Heart left ventricle (tissue), 16 donors: ENCODE results near the gene CFL1. TPM values are rescaled to one million over a fixed set of nuclear protein-coding genes. Genes with fewer than 3 reads are reported as not detected.

Experiments used
- ATAC-seq, 4 donors: fragments of 200-7000 bp; cut with Tn5 transposase; one replicate each; pipeline ENCODE4 v1.9.1; 2020 to 2022; ENCODE audit warnings: moderate library complexity in 4 of 4, mild to moderate bottlenecking in 3 of 4, moderate number of reproducible peaks in 1 of 4
- DNase-seq, 5 donors: peaks; one replicate each; pipeline ENCODE4 v3.0.0-alpha.2; 2020
- H3K27ac ChIP-seq, 12 donors: fragments of 200-600 bp; sonication (generic) in 4 of 12; one replicate each; pipeline versions ENCODE4 v1.5.0 to v1.8.0; 2016 to 2022; ENCODE audit warnings: mild to moderate bottlenecking in 2 of 12
- H3K27me3 ChIP-seq, 9 donors: fragments of 200-600 bp; sonication (generic) in 2 of 9; one replicate each; pipeline versions ENCODE4 v1.5.1 to v1.8.0; 2016 to 2022; ENCODE audit warnings: mild to moderate bottlenecking in 3 of 9
- H3K36me3 ChIP-seq, 9 donors: fragments of 200-600 bp; sonication (generic) in 2 of 9; one replicate each; pipeline versions ENCODE4 v1.5.0 to v1.8.0; 2018 to 2022; ENCODE audit warnings: mild to moderate bottlenecking in 2 of 9
- H3K4me1 ChIP-seq, 12 donors: fragments of 200-600 bp; sonication (generic) in 4 of 12; one replicate each; pipeline versions ENCODE4 v1.5.0 to v1.8.0; 2016 to 2022; ENCODE audit warnings: mild to moderate bottlenecking in 3 of 12
- H3K4me3 ChIP-seq, 12 donors: fragments of 200-600 bp; sonication (generic) in 4 of 12; one replicate each; pipeline versions ENCODE4 v1.5.0 to v1.8.0; 2017 to 2022; ENCODE audit warnings: mild to moderate bottlenecking in 9 of 12, moderate library complexity in 4 of 12
- H3K9me3 ChIP-seq, 12 donors: fragments of 200-600 bp; sonication (generic) in 4 of 12; one replicate each; pipeline versions ENCODE4 v1.5.0 to v1.8.0; 2016 to 2022; ENCODE audit warnings: mild to moderate bottlenecking in 1 of 12
- POLR2A ChIP-seq, 2 donors: fragments of 450-650 bp; IDR thresholded peaks; one replicate each; pipeline ENCODE4 v1.6.1; 2017; ENCODE audit warnings: antibody characterized with exemption in 2 of 2, mild to moderate bottlenecking in 2 of 2, moderate library complexity in 2 of 2
- WGBS, 4 donors: extraction: QIAGEN DNeasy Blood & Tissue Kit in 2 of 4; methylation state at CpG; one replicate each; pipeline versions ENCODE4 v1.1.5 to v1.1.7; 2013 to 2018; 5-methylcytosine and 5-hydroxymethylcytosine counted together
- intact Hi-C, 10 donors: fragments of 100-400 bp; cut with DNase I; formaldehyde crosslinking; loops; one replicate each; pipeline versions ENCODE4 v1.11.1 to v1.14.2; 2022
- long read RNA-seq, 3 donors: library from polyadenylated mRNA; unstranded; transcript quantifications; one replicate each; pipeline ENCODE4 v2.0.0, GENCODE V29; 2020 to 2021
- polyA plus RNA-seq, 2 donors: library from polyadenylated mRNA; stranded (reverse); fragments of 200-250 nt; gene quantifications; one replicate each; pipeline ENCODE4 v1.2.3, GENCODE V29; 2013
- total RNA-seq, 9 donors: library from RNA; depleted of rRNA in 2 of 9; stranded (reverse); fragments of >200 nt in 2 of 9; fragmentation: NEBNext Ultra II Directional in 3 of 9; extraction: Animal tissue kit (Norgen Biotek cat#: 25700) in 3 of 9; gene quantifications; one replicate each; pipeline versions ENCODE4 v1.1.0 to v1.2.4, GENCODE V29; 2016 to 2023
- TF ChIP-seq, protein P1 (sequence below), 12 donors: fragments of 200-600 bp; sonication (generic) in 4 of 12; IDR thresholded peaks; one replicate each; pipeline versions ENCODE4 v1.5.0 to v1.8.0; 2018 to 2022; ENCODE audit warnings: antibody characterized with exemption in 12 of 12, mild to moderate bottlenecking in 5 of 12
- donor health status: ischemic (EF 13 %, LVEDD 7.1; RV severe dilation, severe dysfunction).
- donor health status: healthy with polysubstance abuse.
- donor health status: DM: no; HTN: yes; CAD: no.
- donor health status: DM: no; HTN: no; CAD: no.
- donor health status: ischemic (EF 25% LVEDD 6.9; RV normal size, moderate dysfunction).
- donor health status: ischemic (EF 25% LVEDD 5.7; RV mildly dilated, moderate dysfunction).
- donor health status: healthy.
- donor health status: DM: yes; HTN: yes; CAD: no.
- donor health status: ischemic (EF 35%, LVEDD 5.7; RV mildly dilated, moderate dysfunction).
- donor health status: nonischemic (EF 11% LVEDD 7.7; RV severe dilation, severe dysfunction).
- donor health status: DM: yes; HTN: yes; CAD: no.
- donor health status: PGD.
- donor health status: ischemic (EF 29% LVEDD 5.4; RV normal size, mild dysfunction).
- donor health status: nonischemic (EF 23%, LVEDD 6.1; RV moderate dilation, normal function).

CFL1 gene
- 100 to 1,000 TPM; 289 to 839 (median 424) TPM for total RNA-seq
- 100 to 1,000 TPM; 289 to 973 TPM for polyA plus RNA-seq
- long read RNA-seq, donor 1, transcript CFL1-209 (3 exons, 647 nt) = minor isoform, 13 of 307 reads
- long read RNA-seq, donor 1, transcript CFL1-201 (4 exons, 1,234 nt) = major isoform, 242 of 307 reads
- long read RNA-seq, donor 1, partial matches to known transcripts = 5 of 307 reads
- long read RNA-seq, donor 1, other reads (novel, unspliced or antisense) = 45 of 307 reads
- long read RNA-seq, donor 2, transcript CFL1-209 (3 exons, 647 nt) = minor isoform, 12 of 1,068 reads
- long read RNA-seq, donor 2, transcript CFL1-201 (4 exons, 1,234 nt) = major isoform, 1,028 of 1,068 reads
- long read RNA-seq, donor 2, partial matches to known transcripts = 0 of 1,068 reads
- long read RNA-seq, donor 2, other reads (novel, unspliced or antisense) = 20 of 1,068 reads
- long read RNA-seq, donor 3, transcript CFL1-209 (3 exons, 647 nt) = minor isoform, 15 of 485 reads
- long read RNA-seq, donor 3, transcript CFL1-201 (4 exons, 1,234 nt) = major isoform, 396 of 485 reads
- long read RNA-seq, donor 3, partial matches to known transcripts = 5 of 485 reads
- long read RNA-seq, donor 3, other reads (novel, unspliced or antisense) = 68 of 485 reads

DNA sequence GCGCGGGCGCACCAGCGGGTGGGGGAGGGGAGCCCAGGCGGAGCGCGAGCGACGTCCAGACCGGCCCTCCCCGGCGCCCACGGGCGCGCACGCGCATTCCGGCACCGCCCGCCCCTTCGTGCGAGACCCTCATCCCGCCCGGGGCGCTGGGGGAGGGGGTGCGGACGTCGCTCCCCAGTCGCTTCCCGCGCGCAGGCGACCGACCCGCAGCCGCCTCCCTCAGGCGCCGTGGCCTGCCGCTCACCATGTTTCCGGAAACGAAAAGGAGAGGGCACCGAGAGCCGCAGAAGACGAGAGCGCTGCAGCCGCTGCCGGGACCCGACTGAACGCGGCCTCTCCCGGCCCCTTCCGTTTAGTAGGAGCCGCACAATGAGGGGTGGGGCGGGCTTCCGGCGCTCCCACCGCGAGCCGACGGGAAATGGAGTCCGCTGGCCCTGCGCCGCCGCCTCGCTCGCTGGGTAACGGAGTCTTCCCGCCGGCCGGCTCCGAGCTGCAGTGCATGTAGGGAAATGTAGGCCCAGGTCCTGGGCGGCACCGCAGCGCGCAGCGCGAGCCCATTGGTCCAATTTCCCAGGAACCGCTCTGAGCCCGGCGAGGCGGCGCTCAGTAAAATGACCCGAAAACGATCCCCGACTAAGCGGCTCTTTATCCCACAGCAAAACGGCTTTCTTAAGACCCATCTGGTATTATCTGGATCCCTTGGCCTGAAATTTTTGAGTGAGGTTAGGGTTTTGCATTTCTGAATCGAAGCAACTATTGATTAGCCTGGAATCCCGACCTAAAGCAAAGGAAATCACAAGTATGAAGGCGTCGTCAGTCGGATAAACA, at the start of gene CFL1:
Gene CFL1, minus strand, starts transcription at position 328 of the 828 bp plus-strand sequence. Its CDS starts 81 bp downstream, at position 247.
- peaks cover 0 to 51% (median 48%) of the 10 kb centered on the region in 9 donors for H3K36me3 ChIP-seq
- ATAC-seq (peak; percentile 71 to 80 (median 76)), DNase-seq (peak; percentile 99)
- no peaks in the 10 kb centered on the region for H3K27me3 ChIP-seq
- 0 to 1% (median 0%) methylated on average over 54 to 92 of the region's 92 CpGs for WGBS, 4 donors
- peaks cover 0 to 57% (median 32%) of the 10 kb centered on the region in 12 donors for H3K4me1 ChIP-seq
- H3K9me3 ChIP-seq = no peaks in the 10 kb centered on the region
- TF ChIP-seq, protein P1, sequence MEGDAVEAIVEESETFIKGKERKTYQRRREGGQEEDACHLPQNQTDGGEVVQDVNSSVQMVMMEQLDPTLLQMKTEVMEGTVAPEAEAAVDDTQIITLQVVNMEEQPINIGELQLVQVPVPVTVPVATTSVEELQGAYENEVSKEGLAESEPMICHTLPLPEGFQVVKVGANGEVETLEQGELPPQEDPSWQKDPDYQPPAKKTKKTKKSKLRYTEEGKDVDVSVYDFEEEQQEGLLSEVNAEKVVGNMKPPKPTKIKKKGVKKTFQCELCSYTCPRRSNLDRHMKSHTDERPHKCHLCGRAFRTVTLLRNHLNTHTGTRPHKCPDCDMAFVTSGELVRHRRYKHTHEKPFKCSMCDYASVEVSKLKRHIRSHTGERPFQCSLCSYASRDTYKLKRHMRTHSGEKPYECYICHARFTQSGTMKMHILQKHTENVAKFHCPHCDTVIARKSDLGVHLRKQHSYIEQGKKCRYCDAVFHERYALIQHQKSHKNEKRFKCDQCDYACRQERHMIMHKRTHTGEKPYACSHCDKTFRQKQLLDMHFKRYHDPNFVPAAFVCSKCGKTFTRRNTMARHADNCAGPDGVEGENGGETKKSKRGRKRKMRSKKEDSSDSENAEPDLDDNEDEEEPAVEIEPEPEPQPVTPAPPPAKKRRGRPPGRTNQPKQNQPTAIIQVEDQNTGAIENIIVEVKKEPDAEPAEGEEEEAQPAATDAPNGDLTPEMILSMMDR (IDR thresholded peaks at IDR 0.05) = peak in 1 of 12 donors; percentile 1
- TF ChIP-seq POLR2A (IDR thresholded peaks at IDR 0.05) = peak; percentile 59 to 98
- intact Hi-C loops = loop anchor here in 3 of 10 donors (1.0 to 10.0 kb wide), 6 partner anchors 15 to 407 kb away; partner anchors contain the start of genes EFEMP2 (in 2 of the 3), FIBP (in 2 of the 3), PCNX3 (in 1 of the 3) and RAB1B (in 1 of the 3)
- H3K27ac ChIP-seq = peak within 1 kb of the TSS; percentile 94 to 99 (median 98)
- peak within 1 kb of the TSS; percentile 74 to 100 (median 94) for H3K4me3 ChIP-seq

DNA sequence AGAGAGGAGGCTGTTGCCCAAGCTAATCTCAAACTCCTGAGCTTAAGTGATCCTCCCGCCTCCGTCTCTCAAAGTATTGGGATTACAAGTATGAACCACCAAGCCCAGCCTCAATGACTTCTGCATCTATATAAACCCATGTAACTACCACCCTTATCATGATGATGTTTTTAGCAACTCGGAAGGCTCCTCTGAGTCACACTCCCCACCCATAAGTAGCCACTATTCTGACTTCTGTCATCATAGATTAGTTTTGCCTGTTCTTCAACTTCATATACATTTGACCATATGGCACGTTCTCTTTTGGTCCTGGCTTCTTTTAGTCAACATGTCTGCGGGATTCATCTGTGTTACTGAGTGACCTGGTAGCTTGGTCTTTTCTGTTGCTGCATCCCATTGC, 48.6 kb upstream of the CFL1 start:
- DNase-seq (no peak), ATAC-seq (no peak)
- 78 to 84% (median 83%) methylated on average over 5 of the region's 5 CpGs for WGBS, 4 donors
- H3K27me3 ChIP-seq = no peaks in the 10 kb centered on the region
- no peak overlapping the region for H3K4me3 ChIP-seq
- no peaks in the 10 kb centered on the region for H3K9me3 ChIP-seq
- intact Hi-C loops = no loop called here
- no peak for TF ChIP-seq POLR2A (IDR thresholded peaks at IDR 0.05)
- TF ChIP-seq, protein P1 (IDR thresholded peaks at IDR 0.05) = no peak
- no peak overlapping the region for H3K27ac ChIP-seq
- no peaks in the 10 kb centered on the region for H3K36me3 ChIP-seq
- H3K4me1 ChIP-seq = peaks cover 0 to 7% (median 5%) of the 10 kb centered on the region in 12 donors

DNA sequence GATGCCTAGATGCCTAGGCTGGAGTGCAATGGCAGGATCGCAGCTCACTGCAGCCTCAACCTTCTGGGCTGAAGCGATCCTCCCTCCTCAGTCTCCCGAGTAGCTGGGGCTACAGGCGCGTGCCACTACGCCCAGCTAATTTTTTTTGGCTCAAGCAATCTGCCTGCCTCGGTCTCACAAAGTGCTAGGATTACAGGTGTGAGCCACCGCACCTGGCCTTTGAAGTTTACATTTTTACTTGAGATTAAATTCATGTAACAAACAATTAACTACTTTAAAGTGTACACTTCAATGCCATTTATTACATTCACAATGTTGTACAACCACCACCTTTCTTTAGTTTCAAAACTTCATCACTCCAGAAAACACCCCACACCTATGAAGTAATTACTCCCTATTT, 45.7 kb upstream of the CFL1 start:
- intact Hi-C loops = no loop called here
- 81 to 86% (median 86%) methylated on average over 8 of the region's 8 CpGs for WGBS, 4 donors
- ATAC-seq = no peak
- H3K27ac ChIP-seq = no peak overlapping the region
- H3K36me3 ChIP-seq = no peaks in the 10 kb centered on the region
- H3K4me3 ChIP-seq = no peak overlapping the region
- H3K9me3 ChIP-seq = no peaks in the 10 kb centered on the region
- peaks cover 0 to 15% (median 0%) of the 10 kb centered on the region in 9 donors for H3K27me3 ChIP-seq
- peaks cover 0 to 23% (median 17%) of the 10 kb centered on the region in 12 donors for H3K4me1 ChIP-seq
- DNase-seq = no peak
- TF ChIP-seq, protein P1 (IDR thresholded peaks at IDR 0.05) = no peak
- no peak for TF ChIP-seq POLR2A (IDR thresholded peaks at IDR 0.05)
